Karpas-422 (cell line): ENCODE measurements around the gene PSD. TPM values are rescaled to one million over a fixed set of nuclear protein-coding genes. Genes with fewer than 3 reads are reported as not detected.

Source experiments
- DNase-seq: peaks from one replicate; pipeline ENCODE4 v3.0.0-alpha.2; 2015
- H2AFZ ChIP-seq: fragments of 200-600 bp; sonication (generic); 2 replicates; pipeline ENCODE4 v1.6.1; 2014; ENCODE audit warnings: antibody characterized with exemption, low read length, mixed read lengths
- H3K27ac ChIP-seq: fragments of 200-600 bp; sonication (generic); 2 replicates; pipeline ENCODE4 v1.5.1; 2014; ENCODE audit warnings: mild to moderate bottlenecking, low read length, moderate library complexity
- H3K27me3 ChIP-seq: fragments of 200-600 bp; sonication (generic); 2 replicates; pipeline ENCODE4 v1.6.1; 2014; ENCODE audit warnings: low read length, mixed read lengths
- H3K36me3 ChIP-seq: fragments of 200-600 bp; sonication (generic); 2 replicates; pipeline ENCODE4 v1.6.1; 2014; ENCODE audit warnings: low read length, mixed read lengths; ENCODE audit not compliant: insufficient read depth
- H3K4me1 ChIP-seq: fragments of 200-600 bp; sonication (generic); 2 replicates; pipeline ENCODE4 v1.6.1; 2014; ENCODE audit warnings: mild to moderate bottlenecking, low read length, mixed read lengths
- H3K4me2 ChIP-seq: fragments of 200-600 bp; sonication (generic); 2 replicates; pipeline ENCODE4 v1.6.1; 2014; ENCODE audit warnings: low read length, low read depth, mild to moderate bottlenecking; ENCODE audit not compliant: poor library complexity, severe bottlenecking
- H3K4me3 ChIP-seq: fragments of 200-600 bp; sonication (generic); 2 replicates; pipeline ENCODE4 v1.5.1; 2014; ENCODE audit warnings: mild to moderate bottlenecking, antibody characterized with exemption, low read length, mixed read lengths
- H3K79me2 ChIP-seq: fragments of 200-600 bp; sonication (generic); 2 replicates; pipeline ENCODE4 v1.6.1; 2014; ENCODE audit warnings: mild to moderate bottlenecking, low read length, mixed read lengths
- H3K9ac ChIP-seq: fragments of 200-600 bp; sonication (generic); 2 replicates; pipeline ENCODE4 v1.6.0; 2014; ENCODE audit warnings: low read length
- H3K9me2 ChIP-seq: fragments of 200-600 bp; sonication (generic), shearing (Covaris generic); replicated peaks from 2 replicates; pipeline ENCODE4 v1.6.0; 2014; ENCODE audit warnings: mild to moderate bottlenecking, low read length, moderate library complexity; ENCODE audit not compliant: insufficient read depth
- H3K9me3 ChIP-seq: fragments of 300-700, 200-600 bp; sonication (generic); 2 replicates; pipeline ENCODE4 v1.6.1; 2014; ENCODE audit warnings: low read length, mixed read lengths
- H4K20me1 ChIP-seq: fragments of 200-600 bp; sonication (generic); 2 replicates; pipeline ENCODE4 v1.6.1; 2014; ENCODE audit warnings: mild to moderate bottlenecking, antibody characterized with exemption, low read length, low read depth; ENCODE audit not compliant: insufficient read depth
- total RNA-seq: library from RNA; depleted of rRNA; stranded (reverse); fragments of >200 nt; shearing (Covaris generic); gene quantifications from 2 replicates; pipeline ENCODE4 v1.2.3, GENCODE V29; 2014; ENCODE audit warnings: low replicate concordance

The PSD gene
- total RNA-seq, 1 experiment from 2014 or later: 0.19 TPM

- Histone ChIP-seq H2AFZ (no peak overlapping the region), H3K27me3 (no peaks in the 10 kb centered on the region), H3K4me1 (peaks cover 7% of the 10 kb centered on the region), H3K9me2 (no peaks in the 10 kb centered on the region), H3K4me2 (no peak overlapping the region), H3K9me3 (no peaks in the 10 kb centered on the region), H3K36me3 (no peaks in the 10 kb centered on the region), H3K4me3 (no peak overlapping the region), H4K20me1 (no peaks in the 10 kb centered on the region), H3K9ac (no peak overlapping the region), H3K27ac (no peak overlapping the region), H3K79me2 (no peaks in the 10 kb centered on the region)
- DNase-seq: no peak
Measured at GRCh38 chr10:102425444-102425843, 6.9 kb upstream of the PSD start.

DNA sequence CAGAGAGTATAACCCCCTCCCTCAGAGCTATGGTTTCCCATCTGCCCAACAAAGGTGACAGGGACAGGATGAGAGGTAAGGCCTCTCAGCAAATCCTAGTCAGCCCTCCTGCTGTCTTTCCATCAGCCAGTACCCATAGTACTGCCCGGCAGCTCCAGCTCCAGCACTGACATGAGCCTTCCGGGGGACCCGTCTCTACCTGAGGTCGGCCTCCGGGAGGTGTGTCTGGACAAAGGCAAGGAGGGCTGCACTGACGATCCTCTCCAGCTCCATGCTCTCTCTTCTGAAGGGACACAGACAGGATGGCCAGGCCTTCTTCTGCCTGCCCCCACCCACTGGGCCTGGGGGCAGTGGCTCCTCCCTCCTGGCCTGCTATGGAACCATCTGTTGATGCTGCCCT, 6.3 kb upstream of the PSD start:
- Histone ChIP-seq H3K36me3 (no peaks in the 10 kb centered on the region), H3K4me3 (no peak overlapping the region), H2AFZ (no peak overlapping the region), H3K27ac (no peak overlapping the region), H3K79me2 (no peaks in the 10 kb centered on the region), H3K4me2 (no peak overlapping the region), H3K9me2 (no peaks in the 10 kb centered on the region), H4K20me1 (no peaks in the 10 kb centered on the region), H3K4me1 (peaks cover 7% of the 10 kb centered on the region), H3K9me3 (no peaks in the 10 kb centered on the region), H3K27me3 (no peaks in the 10 kb centered on the region), H3K9ac (no peak overlapping the region)
- no peak for DNase-seq

DNA sequence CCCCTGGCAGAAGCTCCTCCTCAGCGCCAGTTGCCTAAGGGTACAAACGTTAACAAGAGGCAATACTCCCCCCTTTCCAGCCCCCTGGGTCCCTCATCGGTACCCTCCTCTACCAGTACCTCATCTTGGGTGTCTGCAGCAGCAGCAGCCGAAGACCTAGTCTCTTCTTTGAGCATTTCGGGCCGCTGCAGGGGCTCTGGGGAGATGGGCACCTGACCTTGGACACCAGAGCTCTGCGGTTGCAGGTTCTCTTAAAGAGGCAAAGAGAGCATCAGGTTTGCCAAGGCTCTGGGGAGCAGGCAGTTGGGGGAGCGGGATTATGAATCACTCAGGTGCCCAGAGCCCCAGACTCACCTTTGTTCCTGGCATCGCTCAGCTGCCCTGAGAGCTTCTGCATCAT, 5.6 kb upstream of the PSD start:
- Histone ChIP-seq H3K79me2 (no peaks in the 10 kb centered on the region), H3K27ac (no peak overlapping the region), H2AFZ (no peak overlapping the region), H3K27me3 (no peaks in the 10 kb centered on the region), H3K9ac (no peak overlapping the region), H3K36me3 (no peaks in the 10 kb centered on the region), H3K4me1 (peaks cover 10% of the 10 kb centered on the region), H3K4me2 (no peak overlapping the region), H3K9me3 (no peaks in the 10 kb centered on the region), H3K9me2 (no peaks in the 10 kb centered on the region), H4K20me1 (no peaks in the 10 kb centered on the region), H3K4me3 (no peak overlapping the region)
- DNase-seq: no peak

DNA sequence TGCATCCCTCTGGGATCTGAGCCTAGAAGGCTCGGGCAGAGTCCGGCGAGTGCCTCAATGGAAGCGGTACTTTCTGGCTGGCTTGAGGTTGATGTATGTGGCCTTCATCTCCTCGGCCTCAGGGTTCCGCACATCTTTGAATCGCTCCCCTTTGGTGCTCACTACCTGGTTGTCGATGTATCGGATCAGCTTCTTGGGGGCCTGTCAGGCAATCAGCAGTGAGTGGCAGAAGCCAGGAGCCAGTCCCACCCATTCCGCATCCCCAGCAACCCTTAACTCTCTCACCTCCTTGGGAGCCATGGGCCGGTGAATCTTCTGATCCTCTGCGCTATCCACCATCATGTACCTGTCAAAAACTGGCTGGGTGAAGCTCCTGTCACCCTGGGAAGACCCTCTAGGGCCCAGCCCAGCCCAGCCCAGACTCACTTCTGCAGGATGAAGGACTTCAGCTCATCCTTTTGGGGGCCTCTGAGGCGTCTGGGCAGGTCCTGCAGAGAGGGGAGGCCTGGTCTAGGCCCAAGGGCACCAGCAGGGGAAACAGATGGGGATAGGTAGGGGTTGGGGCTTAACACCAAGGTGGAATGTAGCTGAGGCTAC, 4.9 kb upstream of the PSD start:
- Histone ChIP-seq H3K4me1 (peaks cover 12% of the 10 kb centered on the region), H3K4me2 (no peak overlapping the region), H3K79me2 (no peaks in the 10 kb centered on the region), H3K27ac (no peak overlapping the region), H3K36me3 (no peaks in the 10 kb centered on the region), H3K27me3 (no peaks in the 10 kb centered on the region), H3K9me3 (no peaks in the 10 kb centered on the region), H3K4me3 (no peak overlapping the region), H2AFZ (no peak overlapping the region), H3K9ac (no peak overlapping the region), H4K20me1 (no peaks in the 10 kb centered on the region), H3K9me2 (no peaks in the 10 kb centered on the region)
- DNase-seq: no peak

DNA sequence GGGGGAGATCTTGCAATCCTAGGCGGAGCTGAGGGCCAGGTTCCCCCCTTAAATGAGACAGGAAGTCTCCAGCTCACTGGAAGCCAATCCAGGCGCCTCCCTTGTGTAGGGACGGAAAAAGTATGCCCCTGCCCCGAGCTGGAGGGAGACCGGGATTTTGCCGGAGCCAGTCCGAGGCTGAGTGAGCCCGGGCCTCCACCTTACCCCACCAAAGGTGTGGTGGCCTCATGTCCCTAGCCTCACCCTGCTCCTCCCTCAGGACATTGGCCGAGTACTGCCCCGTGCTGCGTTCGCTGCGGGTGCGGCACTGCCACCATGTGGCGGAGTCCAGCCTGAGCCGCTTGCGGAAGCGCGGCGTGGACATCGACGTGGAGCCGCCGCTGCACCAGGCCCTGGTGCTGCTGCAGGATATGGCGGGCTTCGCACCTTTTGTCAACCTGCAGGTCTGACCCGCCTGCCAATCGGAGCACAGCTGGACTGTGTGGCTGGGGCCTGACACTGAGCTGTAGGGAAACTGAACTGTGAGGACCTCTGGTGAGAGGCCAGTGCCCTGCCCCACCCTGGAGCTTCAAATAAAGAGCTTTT, 4.1 kb upstream of the PSD start:
- H3K79me2 ChIP-seq: no peaks in the 10 kb centered on the region
- H2AFZ ChIP-seq: no peak overlapping the region
- H3K4me3 ChIP-seq: no peak overlapping the region
- H3K36me3 ChIP-seq: no peaks in the 10 kb centered on the region
- H3K27ac ChIP-seq: no peak overlapping the region
- H3K27me3 ChIP-seq: no peaks in the 10 kb centered on the region
- no peaks in the 10 kb centered on the region for H4K20me1 ChIP-seq
- H3K4me2 ChIP-seq: no peak overlapping the region
- no peaks in the 10 kb centered on the region for H3K9me3 ChIP-seq
- no peak for DNase-seq
- no peaks in the 10 kb centered on the region for H3K9me2 ChIP-seq
- no peak overlapping the region for H3K9ac ChIP-seq
- peaks cover 12% of the 10 kb centered on the region for H3K4me1 ChIP-seq

DNA sequence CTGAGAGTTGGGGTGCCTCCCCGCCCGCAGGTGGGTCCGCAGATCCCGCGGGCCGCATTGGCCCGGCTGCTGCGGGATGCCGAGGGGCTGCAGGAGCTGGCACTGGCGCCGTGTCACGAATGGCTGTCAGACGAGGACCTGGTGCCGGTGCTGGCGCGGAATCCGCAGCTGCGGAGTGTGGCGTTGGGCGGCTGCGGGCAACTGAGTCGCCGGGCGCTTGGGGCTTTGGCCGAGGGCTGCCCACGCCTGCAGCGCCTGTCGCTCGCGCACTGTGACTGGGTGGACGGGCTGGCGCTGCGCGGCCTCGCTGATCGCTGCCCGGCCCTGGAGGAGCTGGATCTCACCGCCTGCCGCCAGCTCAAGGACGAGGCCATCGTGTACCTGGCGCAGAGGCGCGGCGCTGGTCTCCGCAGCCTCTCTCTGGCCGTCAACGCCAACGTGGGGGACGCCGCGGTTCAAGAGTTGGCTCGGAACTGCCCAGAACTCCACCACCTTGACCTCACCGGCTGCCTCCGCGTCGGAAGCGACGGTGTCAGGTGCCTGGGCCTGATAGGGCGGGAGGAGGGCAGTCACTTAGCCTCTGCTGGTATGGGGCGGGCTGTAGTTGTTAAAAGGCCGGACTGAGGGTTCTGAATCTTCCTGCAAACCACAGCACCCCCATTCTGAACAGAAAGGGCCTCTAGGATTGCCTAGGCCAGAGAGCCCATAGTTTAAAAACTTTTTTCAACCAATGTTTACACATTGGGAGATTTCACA, 3.4 kb upstream of the PSD start:
- Histone ChIP-seq H3K9ac (peak overlapping the region; percentile 72), H3K4me2 (peak overlapping the region; percentile 80), H3K4me1 (peaks cover 12% of the 10 kb centered on the region), H3K27me3 (no peaks in the 10 kb centered on the region), H2AFZ (no peak overlapping the region), H3K9me3 (no peaks in the 10 kb centered on the region), H3K9me2 (no peaks in the 10 kb centered on the region), H3K4me3 (peak overlapping the region; percentile 78), H3K27ac (no peak overlapping the region), H4K20me1 (no peaks in the 10 kb centered on the region), H3K36me3 (no peaks in the 10 kb centered on the region), H3K79me2 (no peaks in the 10 kb centered on the region)
- DNase-seq: no peak

DNA sequence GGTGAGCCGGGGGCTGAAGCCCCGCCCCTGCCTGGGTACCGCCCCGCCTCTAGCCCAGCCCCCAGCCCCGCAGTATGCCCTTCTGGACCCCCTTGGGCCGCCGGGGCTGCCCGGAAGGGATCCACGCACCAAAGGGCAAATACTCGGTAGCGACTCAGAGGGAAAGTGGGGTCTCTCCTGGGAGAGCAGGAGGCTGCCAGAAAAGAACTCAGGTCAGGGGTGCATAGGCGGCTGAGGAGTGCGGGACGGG, 2.8 kb upstream of the PSD start:
- no peaks in the 10 kb centered on the region for H3K27me3 ChIP-seq
- peak overlapping the region; percentile 78 for H3K4me3 ChIP-seq
- peak overlapping the region; percentile 72 for H3K9ac ChIP-seq
- no peaks in the 10 kb centered on the region for H3K9me2 ChIP-seq
- peaks cover 12% of the 10 kb centered on the region for H3K4me1 ChIP-seq
- H3K9me3 ChIP-seq: no peaks in the 10 kb centered on the region
- H3K79me2 ChIP-seq: no peaks in the 10 kb centered on the region
- DNase-seq: no peak
- H3K4me2 ChIP-seq: peak overlapping the region; percentile 80
- H3K27ac ChIP-seq: no peak overlapping the region
- no peaks in the 10 kb centered on the region for H4K20me1 ChIP-seq
- no peaks in the 10 kb centered on the region for H3K36me3 ChIP-seq
- no peak overlapping the region; the same call in 1 of the 2 replicates for H2AFZ ChIP-seq

DNA sequence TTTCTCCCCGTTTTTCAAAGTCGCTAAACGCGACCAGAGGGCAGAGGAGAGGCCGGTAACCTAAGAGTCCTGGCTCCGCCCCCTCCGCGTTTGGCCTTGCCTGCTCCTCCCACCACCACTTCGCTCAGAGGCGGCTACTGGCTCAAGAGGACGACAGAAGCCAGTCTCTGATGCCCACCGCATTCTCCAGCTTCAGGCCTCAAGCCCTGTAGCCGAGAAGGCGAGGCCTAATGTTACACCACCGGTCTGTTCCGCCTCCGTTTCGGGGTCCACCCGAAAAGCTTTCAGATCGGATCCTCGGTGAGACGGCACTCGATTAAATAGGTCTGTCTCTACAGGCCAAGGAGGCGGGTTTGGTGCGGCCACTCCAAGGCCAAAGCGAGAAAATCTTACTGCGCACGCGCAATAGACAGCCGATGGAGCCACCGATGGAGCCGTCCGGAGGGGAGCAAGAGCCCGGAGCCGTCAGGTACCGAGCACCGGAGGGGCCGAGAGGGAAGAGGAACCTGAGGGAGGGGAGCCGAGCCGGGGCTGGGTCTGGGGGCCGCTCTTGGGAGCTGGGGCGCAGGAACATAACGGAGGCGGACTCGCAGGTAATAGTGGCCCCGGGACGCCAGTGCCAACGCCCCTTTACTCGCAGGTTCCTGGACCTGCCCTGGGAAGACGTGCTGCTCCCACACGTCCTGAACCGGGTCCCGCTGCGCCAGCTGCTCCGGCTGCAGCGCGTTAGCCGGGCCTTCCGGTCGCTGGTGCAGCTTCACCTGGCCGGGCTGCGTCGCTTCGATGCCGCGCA, 2.3 kb upstream of the PSD start, which contains the start of gene FBXL15:
FBXL15 (plus strand) TSS at position 123 of the 793 bp plus-strand sequence; CDS start at position 417, 294 bp downstream.
- no peaks in the 10 kb centered on the region for H3K36me3 ChIP-seq
- H3K79me2 ChIP-seq: no peaks in the 10 kb centered on the region
- H3K27me3 ChIP-seq: no peaks in the 10 kb centered on the region
- no peak within 1 kb of the TSS; the same call in 1 of the 2 replicates for H2AFZ ChIP-seq
- H3K4me3 ChIP-seq: peak within 1 kb of the TSS; percentile 78
- H3K4me1 ChIP-seq: peaks cover 12% of the 10 kb centered on the region
- peak within 1 kb of the TSS; percentile 71 for H3K27ac ChIP-seq
- no peaks in the 10 kb centered on the region for H4K20me1 ChIP-seq
- no peaks in the 10 kb centered on the region for H3K9me2 ChIP-seq
- no peaks in the 10 kb centered on the region for H3K9me3 ChIP-seq
- H3K4me2 ChIP-seq: peak within 1 kb of the TSS; percentile 80
- H3K9ac ChIP-seq: peak within 1 kb of the TSS; percentile 72
- peak; percentile 95 for DNase-seq
